Measurements from ENCODE around the gene SLC5A3.

SLC5A3 gene

GRCh38 chr21:34071683-34072082 lies 1.7 kb upstream of the SLC5A3 start:
- DNase-seq (ENCODE audit: low read depth, low spot score) = no peak

GRCh38 chr21:34072145-34073031 lies 990 bp upstream of the SLC5A3 start:
- no peak for DNase-seq (ENCODE audit: low read depth, low spot score)

GRCh38 chr21:34073749-34074282 lies 438 bp downstream of the SLC5A3 start:
- DNase-seq (ENCODE audit: low read depth, low spot score) = no peak

GRCh38 chr21:34074283-34075090 lies 1.1 kb downstream of the SLC5A3 start:
- no peak for DNase-seq (ENCODE audit: low read depth, low spot score)

- no peak for DNase-seq (ENCODE audit: low read depth, low spot score)
Measured at GRCh38 chr21:34075091-34075425, 1.7 kb downstream of the SLC5A3 start.

GRCh38 chr21:34075760-34076660 lies 2.6 kb downstream of the SLC5A3 start:
- DNase-seq (ENCODE audit: low read depth, low spot score) = no peak

- DNase-seq (ENCODE audit: low read depth, low spot score) = no peak
Measured at GRCh38 chr21:34076835-34077234, 3.5 kb downstream of the SLC5A3 start.

- no peak for DNase-seq (ENCODE audit: low read depth, low spot score)
Measured at GRCh38 chr21:34077888-34078287, 4.5 kb downstream of the SLC5A3 start.

GRCh38 chr21:34078915-34079314 lies 5.5 kb downstream of the SLC5A3 start:
- DNase-seq (ENCODE audit: low read depth, low spot score) = no peak

GRCh38 chr21:34080710-34081109 lies 7.3 kb downstream of the SLC5A3 start:
- no peak for DNase-seq (ENCODE audit: low read depth, low spot score)

- DNase-seq (ENCODE audit: low read depth, low spot score) = no peak
Measured at GRCh38 chr21:34082769-34083168, 9.4 kb downstream of the SLC5A3 start.

GRCh38 chr21:34083357-34083756 lies 10.0 kb downstream of the SLC5A3 start:
- no peak for DNase-seq (ENCODE audit: low read depth, low spot score)

GRCh38 chr21:34085129-34085528 lies 11.8 kb downstream of the SLC5A3 start:
- DNase-seq (ENCODE audit: low read depth, low spot score) = no peak

GRCh38 chr21:34086887-34087306 lies 13.5 kb downstream of the SLC5A3 start:
- no peak for DNase-seq (ENCODE audit: low read depth, low spot score)

- DNase-seq (ENCODE audit: low read depth, low spot score) = no peak
Measured at GRCh38 chr21:34088752-34089151, 15.4 kb downstream of the SLC5A3 start.

GRCh38 chr21:34091032-34091431 lies 17.7 kb downstream of the SLC5A3 start:
- DNase-seq (ENCODE audit: low read depth, low spot score) = no peak

GRCh38 chr21:34091607-34092006 lies 18.2 kb downstream of the SLC5A3 start:
- DNase-seq (ENCODE audit: low read depth, low spot score) = no peak

- no peak for DNase-seq (ENCODE audit: low read depth, low spot score)
Measured at GRCh38 chr21:34092262-34092921, 19.0 kb downstream of the SLC5A3 start.

- no peak for DNase-seq (ENCODE audit: low read depth, low spot score)
Measured at GRCh38 chr21:34093083-34093482, 19.7 kb downstream of the SLC5A3 start.

- DNase-seq (ENCODE audit: low read depth, low spot score) = no peak
Measured at GRCh38 chr21:34094949-34095348, 21.6 kb downstream of the SLC5A3 start.

GRCh38 chr21:34097442-34097841 lies 24.1 kb downstream of the SLC5A3 start:
- DNase-seq (ENCODE audit: low read depth, low spot score) = no peak

Data from brain pericyte (primary cell).